GM10847 (cell line): ENCODE results near the gene GRB10.

ENCODE experiments used
- POLR2A ChIP-seq: IDR thresholded peaks from 2 replicates; pipeline ENCODE4 v1.6.1; 2011; ENCODE audit not compliant: insufficient read length; ENCODE audit errors: extremely low read depth

Gene GRB10

DNA sequence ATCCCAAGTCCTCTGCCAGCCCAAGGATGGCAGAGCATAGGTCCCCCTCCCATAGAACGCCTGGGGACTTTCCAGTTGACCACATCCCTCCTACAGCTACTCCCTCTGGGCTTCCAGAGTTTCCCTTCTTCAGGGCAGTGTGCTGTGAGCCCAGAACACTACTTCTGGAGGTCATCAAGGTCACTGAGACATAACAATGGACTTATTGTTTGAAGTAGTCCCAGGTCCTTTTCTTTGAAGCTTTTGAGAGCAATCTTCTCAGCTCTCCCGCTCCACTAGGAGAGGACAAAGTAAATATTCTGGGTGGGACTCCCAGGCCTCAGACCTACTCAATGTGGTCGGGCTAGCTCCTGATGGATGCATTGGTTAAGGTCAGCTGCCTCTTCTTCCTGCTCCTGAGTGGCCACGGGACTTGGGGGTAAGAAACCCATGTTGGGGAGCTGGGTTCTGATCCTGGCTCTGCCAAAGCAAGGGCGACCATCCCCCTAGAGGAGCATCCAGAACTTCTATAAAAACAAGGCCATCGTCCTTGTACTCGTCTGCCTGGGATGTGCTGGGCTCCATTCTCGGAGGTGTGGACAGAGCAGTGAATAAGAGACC lies 134.0 kb downstream of the GRB10 start:
- TF ChIP-seq POLR2A, result no peak

DNA sequence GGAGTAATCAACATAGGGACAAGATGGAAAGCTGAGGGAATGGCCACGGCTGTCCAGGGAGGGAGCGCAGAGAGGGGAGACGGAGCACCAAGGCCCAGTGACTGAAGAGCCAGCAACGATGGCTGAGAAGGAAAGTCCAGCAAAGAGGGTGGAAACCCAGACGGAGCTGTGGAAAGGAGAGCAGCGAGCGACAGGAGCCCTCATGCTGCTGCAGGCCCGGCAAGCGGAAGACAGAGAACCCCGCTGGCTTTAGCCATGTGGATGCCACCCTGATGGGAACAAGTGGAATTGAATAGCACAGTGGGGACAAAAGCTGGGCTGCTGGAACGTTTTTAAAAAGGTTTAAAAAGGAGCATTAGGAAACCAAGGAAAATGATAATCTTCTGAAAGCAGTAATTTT lies 134.6 kb downstream of the GRB10 start:
- TF ChIP-seq POLR2A, result no peak

DNA sequence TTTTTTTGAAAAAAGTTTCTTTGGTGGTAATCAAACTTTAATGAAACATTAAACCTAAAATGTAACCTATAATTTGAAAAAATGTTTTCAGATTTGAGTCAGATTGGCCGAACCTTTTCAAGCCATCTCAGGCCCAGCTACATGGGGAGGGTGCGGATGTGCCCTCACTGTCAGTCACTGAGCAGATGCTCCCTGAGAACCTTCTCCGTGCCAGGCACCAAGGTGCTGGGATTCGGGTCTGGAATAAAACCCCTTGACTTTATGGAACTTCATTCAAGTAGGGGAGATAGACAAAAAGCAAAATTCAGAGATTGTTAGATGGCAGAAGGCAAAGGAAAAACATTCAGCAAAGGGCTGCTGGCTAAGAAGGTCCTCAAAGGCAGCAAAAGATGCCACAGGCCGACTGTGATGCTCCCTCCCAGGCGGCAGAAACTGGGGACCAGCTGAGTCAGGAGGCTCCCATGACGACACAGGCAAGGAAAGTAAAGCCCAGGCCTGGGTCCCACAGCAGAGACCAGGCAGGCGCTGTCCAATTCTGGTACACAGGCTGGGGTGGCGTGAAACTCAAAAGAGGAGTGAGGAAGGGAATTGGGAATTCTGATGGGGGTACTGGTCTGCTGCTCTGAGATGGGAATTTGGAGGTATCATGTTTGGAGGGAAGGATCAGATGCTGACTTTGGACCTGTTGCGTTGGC lies 135.3 kb downstream of the GRB10 start:
- TF ChIP-seq POLR2A, result no peak

DNA sequence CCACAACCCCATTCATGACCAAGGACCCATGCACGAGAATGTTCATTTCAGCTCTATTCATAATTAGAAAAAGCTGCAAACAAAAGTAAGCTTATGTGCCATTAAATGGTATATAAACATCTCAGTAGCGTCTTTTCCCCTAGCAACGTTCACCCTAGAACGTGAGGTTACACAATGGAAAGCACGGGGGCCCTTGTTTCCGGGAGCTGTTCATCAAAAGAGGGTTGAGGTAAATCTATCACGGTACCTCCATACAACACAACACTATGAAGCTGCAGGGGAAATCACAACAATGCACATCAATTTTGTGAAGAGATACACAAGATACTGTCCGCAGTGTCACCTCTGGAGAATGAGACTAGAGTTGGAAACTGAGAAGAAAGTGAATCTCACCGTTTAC lies 136.6 kb downstream of the GRB10 start:
- TF ChIP-seq POLR2A, result no peak

DNA sequence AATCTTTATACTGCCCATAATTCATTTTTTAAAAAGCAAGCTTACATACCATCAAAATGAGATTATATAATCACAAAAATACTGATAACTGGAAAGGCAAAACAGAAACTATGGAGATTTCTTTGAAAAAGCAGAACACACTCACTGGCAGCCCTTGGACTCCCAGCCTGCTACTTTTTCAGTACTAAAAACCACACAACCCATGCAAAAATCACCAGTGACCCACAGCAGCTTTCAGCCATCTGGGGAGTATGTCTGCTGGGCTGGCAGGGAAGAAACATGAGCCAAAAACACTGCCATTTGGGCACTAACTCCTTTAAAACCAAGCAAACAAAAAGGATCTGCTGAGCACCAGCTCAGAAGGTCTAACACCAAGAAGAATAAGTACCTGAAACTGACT lies 137.5 kb downstream of the GRB10 start:
- TF ChIP-seq POLR2A, result no peak

DNA sequence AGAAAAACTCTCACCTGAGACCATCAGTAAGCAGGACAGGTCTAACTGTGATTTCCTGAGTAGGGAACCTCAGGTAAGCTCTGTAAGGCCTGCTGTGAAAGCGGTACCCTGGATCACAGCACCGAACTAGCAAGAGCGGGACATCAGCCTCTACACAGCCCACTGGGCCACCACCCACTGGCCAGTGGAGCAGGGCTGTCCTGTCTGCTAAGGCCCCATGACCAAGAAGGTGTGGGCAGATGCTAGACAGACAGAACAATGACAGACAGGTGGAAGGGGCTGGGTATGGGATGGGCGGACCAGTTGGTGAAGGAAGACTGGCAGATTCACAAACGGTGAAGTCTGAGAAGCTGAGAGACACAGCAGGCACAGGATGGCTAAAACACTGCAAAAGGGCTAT lies 138.1 kb downstream of the GRB10 start:
- TF ChIP-seq POLR2A, result no peak

DNA sequence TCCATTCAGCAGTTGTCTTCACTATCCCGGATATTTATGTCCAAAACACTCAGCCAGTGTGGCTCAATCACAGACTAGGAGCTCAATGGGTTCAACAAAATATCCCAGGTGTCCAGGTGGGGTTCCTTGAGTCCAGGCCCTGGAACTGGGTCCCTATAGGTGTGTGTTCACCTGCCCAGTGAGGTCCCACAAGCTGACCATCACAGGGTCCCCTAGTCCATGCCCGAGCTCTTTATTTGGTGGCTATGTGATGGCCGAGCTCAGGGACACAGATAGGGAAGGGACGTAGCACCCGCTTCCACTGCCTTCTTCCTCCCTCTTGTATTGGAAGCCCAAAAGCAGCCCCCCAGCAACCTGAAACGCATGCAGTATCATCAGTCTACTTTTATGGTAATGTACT lies 138.6 kb downstream of the GRB10 start:
- no peak for TF ChIP-seq POLR2A

DNA sequence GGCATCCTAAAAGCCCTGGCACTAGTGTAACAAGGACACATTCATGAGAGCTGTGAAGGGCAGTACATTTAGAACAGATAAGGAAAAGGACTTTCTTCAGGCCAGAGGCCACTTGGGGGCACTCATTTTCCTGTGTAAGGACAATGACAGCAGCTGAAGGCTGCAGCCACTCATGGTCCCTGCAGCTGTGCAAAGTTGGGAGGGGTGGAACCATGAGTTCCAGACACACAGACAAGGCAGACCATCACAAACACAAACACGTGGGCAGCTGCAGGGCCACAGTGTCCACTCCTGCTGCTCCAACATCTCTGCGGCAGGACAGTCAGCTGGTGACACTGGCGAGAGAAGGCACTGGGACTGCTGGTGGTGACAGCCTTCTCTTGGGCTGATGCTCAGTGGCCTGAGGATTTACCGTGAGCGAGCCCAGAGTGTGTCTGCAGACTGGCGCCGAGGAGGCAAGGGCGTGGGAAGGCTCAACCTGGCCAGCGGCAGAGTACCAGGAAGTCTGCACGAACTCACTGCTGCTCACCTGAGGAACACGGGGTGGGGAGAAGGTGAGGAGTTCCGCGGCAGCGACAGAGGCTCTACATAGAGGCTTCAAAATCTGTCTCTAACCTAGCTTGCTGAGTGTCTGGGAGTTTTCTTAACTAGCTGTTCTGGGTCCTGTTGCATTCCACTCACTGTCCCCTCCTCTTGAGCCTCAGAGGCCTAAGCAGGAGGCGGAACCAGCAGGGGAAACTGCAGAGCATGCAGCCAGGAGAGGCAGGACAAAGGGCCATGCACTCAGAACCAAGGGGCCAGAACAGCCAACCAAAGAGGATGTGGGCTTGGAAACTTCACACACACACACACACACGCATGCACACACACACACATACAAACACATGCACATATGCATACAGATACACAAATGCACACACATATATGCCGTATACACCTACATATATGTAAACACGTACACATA lies 141.0 kb downstream of the GRB10 start:
- no peak for TF ChIP-seq POLR2A

DNA sequence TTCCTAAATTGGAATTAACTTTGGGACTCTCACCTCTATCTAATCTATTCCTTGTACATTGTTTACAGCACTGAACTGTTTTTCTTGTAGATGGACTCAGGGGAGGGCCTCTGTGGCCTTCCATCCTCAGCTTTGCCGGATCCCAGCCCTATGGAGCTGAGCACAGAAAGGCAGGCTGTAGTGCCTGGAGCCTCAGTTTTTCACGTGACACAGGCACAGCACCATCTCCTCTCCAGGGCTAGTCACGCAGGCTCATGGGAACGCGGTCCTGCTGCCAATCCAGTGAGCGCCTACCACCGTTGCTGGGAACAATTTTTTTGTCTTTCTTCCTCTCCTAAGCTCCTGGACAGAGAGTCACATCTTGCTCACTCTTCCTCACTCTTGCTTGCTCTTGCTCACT lies 141.9 kb downstream of the GRB10 start:
- TF ChIP-seq POLR2A, result no peak

DNA sequence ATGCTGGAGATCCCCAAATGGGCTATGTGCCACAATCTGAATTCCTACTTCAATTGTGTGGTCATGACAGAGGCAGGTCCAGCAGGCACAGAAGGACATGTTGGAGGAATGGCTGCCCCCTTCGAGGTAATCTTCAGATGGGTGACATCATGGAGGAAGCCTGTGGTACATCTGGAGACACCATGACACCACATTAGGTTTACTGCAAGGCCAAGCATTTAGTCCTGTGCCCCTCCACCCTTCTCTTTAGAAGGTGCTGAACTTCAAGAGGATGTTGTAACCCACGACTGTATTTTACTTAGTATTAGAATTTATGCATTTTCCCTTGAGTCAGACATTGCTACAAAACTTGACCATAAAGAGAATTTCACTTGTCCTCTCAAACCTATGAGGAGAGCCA lies 142.4 kb downstream of the GRB10 start:
- no peak for TF ChIP-seq POLR2A

DNA sequence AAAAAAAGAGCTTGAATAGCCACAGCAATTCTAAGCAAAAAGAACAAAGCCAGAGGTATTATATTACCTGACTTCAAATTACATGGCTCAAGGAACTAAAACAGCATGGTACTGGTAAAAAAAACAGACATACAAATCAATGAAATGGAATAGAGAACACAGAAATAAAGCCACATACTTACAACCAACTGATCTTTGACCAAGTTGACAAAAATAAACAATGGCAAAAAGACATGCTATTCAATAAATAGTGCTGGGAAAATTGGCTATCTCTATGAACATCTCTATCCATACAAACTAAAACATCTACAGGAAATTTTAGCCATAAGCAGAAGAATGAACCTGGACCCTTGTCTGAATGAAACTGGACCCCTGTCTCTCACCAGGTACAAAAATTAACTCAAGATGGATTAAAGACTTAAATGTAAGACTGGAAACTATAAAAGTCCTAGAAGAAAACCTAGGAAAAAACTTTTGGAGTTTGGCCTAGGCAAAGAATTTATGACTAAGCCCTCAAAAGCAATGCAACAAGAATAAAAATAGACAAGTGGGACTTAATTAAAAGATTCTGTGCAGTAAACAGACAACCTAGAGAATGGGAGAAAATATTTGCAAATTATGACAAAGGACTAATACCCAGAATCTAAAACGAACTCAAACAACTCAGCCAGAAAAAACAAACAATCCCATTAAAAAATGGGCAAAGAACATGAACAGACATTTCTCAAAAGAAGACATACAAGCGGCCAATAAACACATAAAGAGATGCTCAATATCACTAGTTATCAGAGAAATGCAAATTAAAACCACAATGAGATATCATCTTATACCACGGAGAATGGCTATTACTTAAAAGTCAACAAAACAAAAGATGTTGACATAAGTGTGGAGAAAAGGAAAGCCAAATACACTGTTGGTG lies 144.7 kb downstream of the GRB10 start:
- no peak for TF ChIP-seq POLR2A

DNA sequence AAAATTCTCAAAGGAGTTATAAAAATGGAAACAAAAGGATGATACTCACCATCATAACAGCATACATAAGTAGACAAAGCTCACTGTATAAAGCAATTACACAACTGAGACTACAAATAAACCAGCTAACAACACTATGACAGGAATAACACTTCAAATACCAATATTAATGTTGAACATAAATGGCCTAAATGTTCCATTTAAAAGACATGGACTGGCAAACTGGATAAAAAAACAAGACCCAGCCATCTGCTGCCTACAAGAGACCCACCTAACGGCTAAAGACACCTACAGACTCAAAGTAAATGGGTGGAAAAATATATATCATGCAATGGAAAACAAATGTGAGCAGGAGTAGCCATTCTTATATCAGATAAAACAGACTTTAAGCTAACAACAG lies 148.3 kb downstream of the GRB10 start:
- no peak for TF ChIP-seq POLR2A

DNA sequence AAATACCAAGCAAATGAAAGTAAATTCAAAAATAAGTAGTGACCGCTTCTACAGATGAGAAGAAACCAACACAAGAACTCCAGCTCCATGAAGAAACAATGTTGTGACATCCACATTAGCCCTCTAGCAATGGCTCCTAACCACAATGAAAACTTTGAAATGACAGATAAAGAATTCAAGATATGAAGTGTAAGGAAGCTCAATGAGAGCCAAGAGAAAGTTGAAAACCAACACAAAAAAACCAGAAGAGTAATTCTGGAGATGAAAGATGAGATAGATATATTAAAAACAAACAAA lies 149.3 kb downstream of the GRB10 start:
- no peak for TF ChIP-seq POLR2A

DNA sequence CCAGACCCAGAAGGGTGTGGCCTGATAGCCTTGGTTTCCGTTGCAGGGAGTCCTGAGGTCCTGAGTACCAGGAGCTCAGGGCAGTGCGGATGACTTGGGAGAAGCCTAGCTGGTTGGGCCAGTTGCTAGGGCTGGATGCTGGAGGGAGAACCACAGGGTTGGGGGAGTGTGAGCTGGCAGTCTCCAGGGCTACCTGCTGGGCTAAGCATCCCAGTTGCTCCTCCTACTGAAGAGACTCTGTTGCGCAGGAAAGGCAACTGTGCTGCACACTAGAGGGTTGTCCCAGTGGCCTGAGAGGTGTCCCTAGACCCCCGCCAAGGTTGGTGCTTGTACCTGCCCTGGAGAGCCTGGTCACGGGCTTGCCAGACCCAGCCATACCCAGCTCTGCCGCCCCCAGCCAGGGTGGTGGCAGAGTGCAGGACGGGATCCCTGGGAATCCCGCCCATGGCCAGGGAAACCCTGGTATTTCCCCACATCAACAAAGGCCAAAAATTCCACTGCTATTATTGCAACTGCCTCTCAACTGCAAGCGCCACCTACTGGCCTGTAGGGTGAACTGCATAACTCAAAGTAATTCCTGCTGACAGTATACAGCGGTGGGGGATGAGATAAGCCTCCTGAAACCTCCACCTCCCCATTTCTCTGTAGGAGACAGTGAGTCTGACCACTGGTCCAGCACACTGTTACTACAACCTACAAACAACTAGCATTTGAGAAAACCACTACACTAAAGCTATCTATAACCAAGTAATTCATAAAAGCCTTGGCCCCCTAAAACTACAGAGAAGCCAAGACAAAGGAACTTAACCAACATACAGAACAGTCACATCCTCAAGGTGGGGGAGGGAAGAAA lies 149.9 kb downstream of the GRB10 start:
- no peak for TF ChIP-seq POLR2A
